Neural cell (in vitro differentiated cells): ENCODE results near the gene TCP10L. TPM values are rescaled to one million over a fixed set of nuclear protein-coding genes. Genes with fewer than 3 reads are reported as not detected.

Source experiments
- H2AFZ ChIP-seq: fragments of 200-600, 300-800 bp; sonication (generic), shearing (Covaris generic); 2 replicates; pipeline ENCODE4 v1.6.0; 2014; ENCODE audit warnings: low read depth, mild to moderate bottlenecking, antibody characterized with exemption, low read length, moderate library complexity
- H3F3A ChIP-seq: fragments of 200-600 bp; shearing (Covaris generic); 2 replicates; pipeline ENCODE4 v1.6.1; 2016; ENCODE audit warnings: mild to moderate bottlenecking, moderate library complexity, mixed read lengths, antibody characterized with exemption, low read length; ENCODE audit not compliant: insufficient read depth, poor library complexity, severe bottlenecking
- H3K27ac ChIP-seq: fragments of 200-600, 300-800 bp; sonication (generic), shearing (Covaris generic); 2 replicates; pipeline ENCODE4 v1.5.1; 2014; ENCODE audit warnings: mild to moderate bottlenecking, low read length, moderate library complexity
- H3K27me3 ChIP-seq: fragments of 300-800, 200-600 bp; sonication (generic), shearing (Covaris generic); 2 replicates; pipeline ENCODE4 v1.6.0; 2014; ENCODE audit warnings: mild to moderate bottlenecking, low read depth, low read length, moderate library complexity; ENCODE audit not compliant: insufficient read depth
- H3K36me3 ChIP-seq: fragments of 300-800, 200-600 bp; sonication (generic), shearing (Covaris generic); 2 replicates; pipeline ENCODE4 v1.5.1; 2014; ENCODE audit warnings: mild to moderate bottlenecking, antibody characterized with exemption, low read length, moderate library complexity; ENCODE audit not compliant: insufficient read depth
- H3K4me2 ChIP-seq: fragments of 300-800, 200-600 bp; sonication (generic), shearing (Covaris generic); 2 replicates; pipeline ENCODE4 v1.6.0; 2014; ENCODE audit warnings: mild to moderate bottlenecking, low read length
- H3K4me3 ChIP-seq: fragments of 300-800, 200-600 bp; sonication (generic), shearing (Covaris generic); 2 replicates; pipeline ENCODE4 v1.5.1; 2014; ENCODE audit warnings: mild to moderate bottlenecking, low read length, moderate library complexity
- H3K79me2 ChIP-seq: fragments of 200-600 bp; shearing (Covaris generic); replicated peaks from 2 replicates; pipeline ENCODE4 v1.6.0; 2014; ENCODE audit warnings: mild to moderate bottlenecking, low read length, moderate library complexity; ENCODE audit not compliant: insufficient read depth
- H3K9ac ChIP-seq: fragments of 300-800, 200-600 bp; sonication (generic), shearing (Covaris generic); 2 replicates; pipeline ENCODE4 v1.6.1; 2016; ENCODE audit warnings: mild to moderate bottlenecking, low read length, mixed read lengths
- H3K9me2 ChIP-seq: fragments of 200-600 bp; shearing (Covaris generic); 2 replicates; pipeline ENCODE4 v1.6.1; 2016; ENCODE audit warnings: mild to moderate bottlenecking, low read length, mixed read lengths; ENCODE audit not compliant: insufficient read depth
- H3K9me3 ChIP-seq: fragments of 200-600, 300-800 bp; sonication (generic), shearing (Covaris generic); 2 replicates; pipeline ENCODE4 v1.6.1; 2016; ENCODE audit warnings: mild to moderate bottlenecking, mixed run types, low read length, moderate library complexity, mixed read lengths
- H4K20me1 ChIP-seq: fragments of 200-600 bp; shearing (Covaris generic); 2 replicates; pipeline ENCODE4 v1.6.1; 2016; ENCODE audit warnings: mild to moderate bottlenecking, mixed run types; ENCODE audit not compliant: insufficient read depth
- CTCF ChIP-seq: fragments of 450-650 bp; IDR thresholded peaks from 2 replicates; pipeline ENCODE4 v1.5.1; 2014; ENCODE audit warnings: antibody characterized with exemption, mild to moderate bottlenecking, moderate library complexity; ENCODE audit not compliant: poor library complexity, severe bottlenecking
- EP300 ChIP-seq: fragments of 450-650 bp; conservative IDR thresholded peaks from 2 replicates; pipeline ENCODE4 v1.6.1; 2014; ENCODE audit warnings: antibody characterized with exemption, mild to moderate bottlenecking, moderate library complexity; ENCODE audit not compliant: poor library complexity, severe bottlenecking
- EZH2 ChIP-seq: fragments of 200-600, 300-800 bp; shearing (Covaris generic), sonication (generic); IDR thresholded peaks from 2 replicates; pipeline ENCODE4 v1.6.1; 2014; ENCODE audit warnings: antibody characterized with exemption, low read length, borderline replicate concordance, mild to moderate bottlenecking; ENCODE audit not compliant: insufficient read depth, poor library complexity, severe bottlenecking
- MXI1 ChIP-seq: fragments of 450-650 bp; conservative IDR thresholded peaks from 2 replicates; pipeline ENCODE4 v1.6.1; 2014; ENCODE audit warnings: antibody characterized with exemption, mild to moderate bottlenecking; ENCODE audit not compliant: poor library complexity, severe bottlenecking
- POLR2AphosphoS5 ChIP-seq: IDR thresholded peaks from 2 replicates; pipeline ENCODE4 v1.6.1; 2012
- RAD21 ChIP-seq: fragments of 450-650 bp; conservative IDR thresholded peaks from 2 replicates; pipeline ENCODE4 v1.6.1; 2014; ENCODE audit warnings: antibody characterized with exemption, mild to moderate bottlenecking, moderate library complexity
- REST ChIP-seq: IDR thresholded peaks from 2 replicates; pipeline ENCODE4 v1.6.1; 2012; ENCODE audit warnings: borderline replicate concordance
- SMC3 ChIP-seq: fragments of 450-650 bp; conservative IDR thresholded peaks from 2 replicates; pipeline ENCODE4 v1.6.1; 2014; ENCODE audit warnings: antibody characterized with exemption, mild to moderate bottlenecking, moderate library complexity; ENCODE audit not compliant: poor library complexity
- TAF1 ChIP-seq: IDR thresholded peaks from 2 replicates; pipeline ENCODE4 v1.6.1; 2012; ENCODE audit warnings: low read depth
- polyA plus RNA-seq: library from polyadenylated mRNA; depleted of rRNA; stranded (reverse); fragments of >200 nt; gene quantifications from 2 replicates; pipeline ENCODE4 v1.2.3, GENCODE V29; 2014

The TCP10L gene
- polyA plus RNA-seq, 1 donor from 2014 or later = 1.7 TPM

- H3K79me2 ChIP-seq = no peaks in the 10 kb centered on the region
- H3K36me3 ChIP-seq = peaks cover 18% of the 10 kb centered on the region
- H2AFZ ChIP-seq = no peak overlapping the region
- H3K4me3 ChIP-seq = peak overlapping the region; percentile 46
- no peaks in the 10 kb centered on the region for H3K9me2 ChIP-seq
- no peaks in the 10 kb centered on the region for H3F3A ChIP-seq
- H4K20me1 ChIP-seq = no peaks in the 10 kb centered on the region
- TF ChIP-seq RAD21 = no peak
- TF ChIP-seq EZH2 = no peak
- no peak for TF ChIP-seq REST
- TF ChIP-seq POLR2AphosphoS5 = no peak
- no peak for TF ChIP-seq CTCF
- no peak for TF ChIP-seq EP300
- no peak for TF ChIP-seq SMC3
- TF ChIP-seq MXI1 = no peak
- TF ChIP-seq TAF1 = no peak
- no peaks in the 10 kb centered on the region for H3K27me3 ChIP-seq
- no peaks in the 10 kb centered on the region for H3K9me3 ChIP-seq
- H3K27ac ChIP-seq = peak overlapping the region; percentile 67
- no peak overlapping the region for H3K4me2 ChIP-seq
- peak overlapping the region; percentile 41 for H3K9ac ChIP-seq
Observed at GRCh38 chr21:32604464-32604863, 19.1 kb upstream of the TCP10L start.

GRCh38 chr21:32603131-32603530 is 17.8 kb upstream of the TCP10L start:
- Histone ChIP-seq H3K9me3 (no peaks in the 10 kb centered on the region), H3K27me3 (no peaks in the 10 kb centered on the region), H3K9me2 (no peaks in the 10 kb centered on the region), H3F3A (no peaks in the 10 kb centered on the region), H4K20me1 (no peaks in the 10 kb centered on the region), H3K9ac (no peak overlapping the region), H3K79me2 (no peaks in the 10 kb centered on the region), H3K4me3 (no peak overlapping the region), H3K27ac (no peak overlapping the region), H3K4me2 (no peak overlapping the region), H3K36me3 (peaks cover 18% of the 10 kb centered on the region), H2AFZ (no peak overlapping the region)
- TF ChIP-seq REST (no peak), EP300 (no peak), MXI1 (no peak), SMC3 (no peak), POLR2AphosphoS5 (no peak), TAF1 (no peak), RAD21 (no peak), CTCF (no peak), EZH2 (no peak)
